Measurements from ENCODE around the gene CTU2. TPM values are rescaled to one million over a fixed set of nuclear protein-coding genes. Genes with fewer than 3 reads are reported as not detected.

Gene CTU2
- total and polyA plus RNA-seq, 2 donors from 2014 or later, result 11.1 to 18.8 TPM

DNA sequence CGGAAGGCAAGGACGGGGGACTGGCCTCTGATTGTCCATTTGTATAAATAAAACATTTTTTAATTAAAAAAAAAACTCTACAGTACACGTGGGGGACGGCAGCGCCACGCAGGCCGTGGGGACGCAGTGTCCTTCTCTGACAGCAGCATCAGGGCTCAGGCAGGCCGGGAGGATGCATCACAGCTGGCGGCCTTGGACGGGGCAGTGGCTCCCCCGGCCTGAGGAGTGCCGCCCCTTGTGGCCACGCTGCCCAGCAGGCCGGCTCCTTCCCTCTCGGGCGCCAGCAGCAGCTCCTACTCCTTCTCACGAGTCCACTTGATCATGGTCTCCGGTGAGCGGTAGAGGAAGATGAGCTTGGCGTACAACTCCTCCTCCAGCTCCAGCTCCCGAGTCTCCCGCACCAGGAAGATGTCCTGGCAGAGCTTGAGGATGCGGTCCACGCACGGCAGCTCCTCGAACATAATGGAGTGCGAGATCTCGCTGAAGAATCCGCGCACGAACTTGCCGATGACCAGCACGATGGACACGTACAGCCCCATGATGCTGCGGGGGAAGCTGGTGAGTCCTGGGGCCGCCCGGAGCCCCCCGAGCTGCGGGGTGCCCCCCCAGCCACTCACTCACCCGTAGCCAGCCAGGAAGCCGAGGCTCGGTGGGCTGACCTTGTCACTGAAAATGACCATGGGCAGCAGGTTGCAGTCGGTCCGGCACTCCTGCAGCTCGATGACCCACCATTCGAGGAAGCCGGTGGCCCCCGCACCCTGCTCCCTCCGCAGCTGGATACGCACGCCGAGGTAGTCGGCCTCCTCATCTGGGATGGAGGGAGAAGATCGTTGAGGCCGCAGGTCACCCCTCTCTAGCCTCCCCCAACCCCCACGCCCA lies 9.2 kb downstream of the CTU2 start:
- intact Hi-C loops (cut with DNase I), result no loop called here
- TF ChIP-seq, protein P1, sequence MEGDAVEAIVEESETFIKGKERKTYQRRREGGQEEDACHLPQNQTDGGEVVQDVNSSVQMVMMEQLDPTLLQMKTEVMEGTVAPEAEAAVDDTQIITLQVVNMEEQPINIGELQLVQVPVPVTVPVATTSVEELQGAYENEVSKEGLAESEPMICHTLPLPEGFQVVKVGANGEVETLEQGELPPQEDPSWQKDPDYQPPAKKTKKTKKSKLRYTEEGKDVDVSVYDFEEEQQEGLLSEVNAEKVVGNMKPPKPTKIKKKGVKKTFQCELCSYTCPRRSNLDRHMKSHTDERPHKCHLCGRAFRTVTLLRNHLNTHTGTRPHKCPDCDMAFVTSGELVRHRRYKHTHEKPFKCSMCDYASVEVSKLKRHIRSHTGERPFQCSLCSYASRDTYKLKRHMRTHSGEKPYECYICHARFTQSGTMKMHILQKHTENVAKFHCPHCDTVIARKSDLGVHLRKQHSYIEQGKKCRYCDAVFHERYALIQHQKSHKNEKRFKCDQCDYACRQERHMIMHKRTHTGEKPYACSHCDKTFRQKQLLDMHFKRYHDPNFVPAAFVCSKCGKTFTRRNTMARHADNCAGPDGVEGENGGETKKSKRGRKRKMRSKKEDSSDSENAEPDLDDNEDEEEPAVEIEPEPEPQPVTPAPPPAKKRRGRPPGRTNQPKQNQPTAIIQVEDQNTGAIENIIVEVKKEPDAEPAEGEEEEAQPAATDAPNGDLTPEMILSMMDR (IDR thresholded peaks at IDR 0.05; ENCODE audit: borderline replicate concordance, extremely low read depth, insufficient read depth), result no peak
- FAIRE-seq (no peak), DNase-seq (no peak)
- no peaks in the 10 kb centered on the region for H3K27me3 ChIP-seq (ENCODE audit: control insufficient read depth, insufficient read depth, low read length)
- no peak overlapping the region for H3K27ac ChIP-seq (ENCODE audit: low read depth in 2 of 2, low read length in 2 of 2)
- peaks cover 0 to 2% (median 0%) of the 10 kb centered on the region in 3 donors for H3K4me1 ChIP-seq (ENCODE audit: control insufficient read depth in 2 of 3, insufficient read depth in 2 of 3, low read depth in 1 of 3, low read length in 3 of 3)
- no peak overlapping the region for H3K4me3 ChIP-seq (ENCODE audit: low read length in 3 of 3)
- no peaks in the 10 kb centered on the region for H3K9me3 ChIP-seq (ENCODE audit: control insufficient read depth in 2 of 3, insufficient read depth in 1 of 3, low read length in 3 of 3)
- H3K9ac ChIP-seq (ENCODE audit: low read length in 3 of 3), result no peak overlapping the region
- peaks cover 0 to 20% (median 10%) of the 10 kb centered on the region in 3 donors for H3K36me3 ChIP-seq (ENCODE audit: control insufficient read depth in 2 of 3, insufficient read depth in 3 of 3, low read length in 3 of 3)

DNA sequence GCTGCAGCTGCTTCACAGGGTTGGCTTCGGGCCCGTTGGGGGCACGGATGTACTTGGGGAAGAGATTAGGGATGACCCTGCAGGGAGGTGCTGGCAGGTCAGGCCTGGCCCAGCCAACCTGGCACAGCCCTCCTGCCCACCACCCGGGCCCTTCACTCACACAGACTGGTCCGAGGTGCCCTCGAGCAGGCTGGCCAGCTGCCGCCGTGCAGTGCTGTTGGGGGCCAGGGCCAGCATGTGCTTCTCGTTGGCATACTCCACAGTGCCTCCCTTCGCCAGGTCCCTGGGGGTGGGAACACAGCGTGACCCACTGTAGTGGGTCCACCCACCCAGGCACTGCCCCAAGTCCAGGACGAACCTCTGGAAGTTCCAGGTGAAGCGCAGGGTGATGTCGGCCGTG lies 9.9 kb downstream of the CTU2 start:
- intact Hi-C loops (cut with DNase I), result no loop called here
- Histone ChIP-seq H3K27ac (ENCODE audit: low read depth in 2 of 2, low read length in 2 of 2) (no peak overlapping the region), H3K27me3 (ENCODE audit: control insufficient read depth, insufficient read depth, low read length) (no peaks in the 10 kb centered on the region), H3K9ac (ENCODE audit: low read length in 3 of 3) (no peak overlapping the region), H3K9me3 (ENCODE audit: control insufficient read depth in 2 of 3, insufficient read depth in 1 of 3, low read length in 3 of 3) (no peaks in the 10 kb centered on the region), H3K4me3 (ENCODE audit: low read length in 3 of 3) (no peak overlapping the region), H3K36me3 (ENCODE audit: control insufficient read depth in 2 of 3, insufficient read depth in 3 of 3, low read length in 3 of 3) (peaks cover 0 to 20% (median 10%) of the 10 kb centered on the region in 3 donors), H3K4me1 (ENCODE audit: control insufficient read depth in 2 of 3, insufficient read depth in 2 of 3, low read depth in 1 of 3, low read length in 3 of 3) (no peaks in the 10 kb centered on the region)
- no peak for FAIRE-seq
- DNase-seq, result no peak
- TF ChIP-seq, protein P1 (IDR thresholded peaks at IDR 0.05; ENCODE audit: borderline replicate concordance, extremely low read depth, insufficient read depth), result no peak

DNA sequence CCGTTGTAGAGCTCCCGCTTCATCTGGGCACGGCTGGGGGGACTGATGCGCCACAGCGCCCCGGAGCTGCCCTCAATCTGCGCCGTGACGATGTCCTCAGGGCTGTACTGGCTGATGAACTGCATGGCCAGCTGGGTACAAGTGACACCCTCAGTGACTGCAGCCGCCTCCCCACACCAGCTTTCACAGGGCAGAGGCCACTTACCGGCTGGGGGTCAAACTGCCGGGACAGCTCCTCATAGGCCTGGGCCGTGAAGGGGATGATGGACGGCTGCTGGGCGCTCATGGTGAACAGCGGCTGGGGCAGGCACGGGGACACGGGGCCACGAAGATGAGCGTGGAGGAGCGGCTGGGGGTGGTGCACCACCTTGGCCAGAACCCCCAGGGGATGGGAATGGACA lies 10.3 kb downstream of the CTU2 start:
- intact Hi-C loops (cut with DNase I), result no loop called here
- no peak overlapping the region for H3K27ac ChIP-seq (ENCODE audit: low read depth in 2 of 2, low read length in 2 of 2)
- FAIRE-seq (no peak), DNase-seq (no peak)
- no peak overlapping the region for H3K4me3 ChIP-seq (ENCODE audit: low read length in 3 of 3)
- H3K9ac ChIP-seq (ENCODE audit: low read length in 3 of 3), result no peak overlapping the region
- H3K27me3 ChIP-seq (ENCODE audit: control insufficient read depth, insufficient read depth, low read length), result no peaks in the 10 kb centered on the region
- TF ChIP-seq, protein P1 (IDR thresholded peaks at IDR 0.05; ENCODE audit: borderline replicate concordance, extremely low read depth, insufficient read depth), result no peak
- H3K9me3 ChIP-seq (ENCODE audit: control insufficient read depth in 2 of 3, insufficient read depth in 1 of 3, low read length in 3 of 3), result no peaks in the 10 kb centered on the region
- peaks cover 0 to 20% (median 11%) of the 10 kb centered on the region in 3 donors for H3K36me3 ChIP-seq (ENCODE audit: control insufficient read depth in 2 of 3, insufficient read depth in 3 of 3, low read length in 3 of 3)
- H3K4me1 ChIP-seq (ENCODE audit: control insufficient read depth in 2 of 3, insufficient read depth in 2 of 3, low read depth in 1 of 3, low read length in 3 of 3), result no peaks in the 10 kb centered on the region

Data from kidney (tissue), 14 donors.